GM12801 (cell line): ENCODE results near the gene CRK.

ENCODE experiments used
- TF ChIP-seq, protein P1 (sequence below): IDR thresholded peaks from one replicate; pipeline ENCODE4 v1.5.1; 2011; ENCODE audit warnings: control low read depth; ENCODE audit not compliant: insufficient read length; ENCODE audit errors: extremely low read depth

The CRK gene

DNA sequence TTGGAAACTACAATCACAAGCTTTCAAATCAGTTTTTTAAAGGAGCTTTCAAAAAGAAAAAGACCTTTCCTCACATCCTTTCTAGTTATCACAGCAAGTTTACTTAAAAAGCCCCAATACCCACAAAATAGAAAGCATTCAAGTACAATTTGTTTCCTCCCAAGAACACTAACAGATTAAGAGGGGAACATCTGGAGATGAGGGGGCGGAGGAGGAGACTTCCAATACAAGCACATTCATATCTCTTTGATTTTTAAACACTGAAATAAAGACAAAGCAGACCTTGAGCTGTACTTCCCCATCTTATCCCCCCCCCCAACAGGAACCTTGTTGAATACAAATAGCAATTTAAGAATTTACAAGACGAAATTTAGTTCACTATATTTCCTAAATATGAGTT, 58.0 kb downstream of the CRK start:
- TF ChIP-seq, protein P1, sequence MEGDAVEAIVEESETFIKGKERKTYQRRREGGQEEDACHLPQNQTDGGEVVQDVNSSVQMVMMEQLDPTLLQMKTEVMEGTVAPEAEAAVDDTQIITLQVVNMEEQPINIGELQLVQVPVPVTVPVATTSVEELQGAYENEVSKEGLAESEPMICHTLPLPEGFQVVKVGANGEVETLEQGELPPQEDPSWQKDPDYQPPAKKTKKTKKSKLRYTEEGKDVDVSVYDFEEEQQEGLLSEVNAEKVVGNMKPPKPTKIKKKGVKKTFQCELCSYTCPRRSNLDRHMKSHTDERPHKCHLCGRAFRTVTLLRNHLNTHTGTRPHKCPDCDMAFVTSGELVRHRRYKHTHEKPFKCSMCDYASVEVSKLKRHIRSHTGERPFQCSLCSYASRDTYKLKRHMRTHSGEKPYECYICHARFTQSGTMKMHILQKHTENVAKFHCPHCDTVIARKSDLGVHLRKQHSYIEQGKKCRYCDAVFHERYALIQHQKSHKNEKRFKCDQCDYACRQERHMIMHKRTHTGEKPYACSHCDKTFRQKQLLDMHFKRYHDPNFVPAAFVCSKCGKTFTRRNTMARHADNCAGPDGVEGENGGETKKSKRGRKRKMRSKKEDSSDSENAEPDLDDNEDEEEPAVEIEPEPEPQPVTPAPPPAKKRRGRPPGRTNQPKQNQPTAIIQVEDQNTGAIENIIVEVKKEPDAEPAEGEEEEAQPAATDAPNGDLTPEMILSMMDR: no peak

DNA sequence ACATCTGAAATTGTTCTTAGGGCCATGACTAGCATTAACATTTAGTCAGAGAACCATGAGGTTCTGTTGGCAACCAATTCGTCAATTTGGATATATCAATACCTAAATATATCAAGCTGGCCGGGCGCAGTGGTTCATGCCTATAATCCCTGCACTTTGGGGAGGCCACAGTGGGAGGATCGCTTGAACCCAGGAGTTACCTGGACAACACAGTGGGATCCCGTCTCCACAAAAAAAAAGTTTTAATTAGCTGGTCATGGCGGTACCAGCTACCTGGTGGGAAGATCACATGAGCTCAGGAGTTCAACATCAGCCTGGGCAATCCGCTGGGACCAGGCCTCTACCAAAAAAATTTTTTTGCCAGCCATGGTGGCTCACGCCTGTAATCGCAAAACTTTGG, 64.5 kb downstream of the CRK start:
- TF ChIP-seq, protein P1: no peak

DNA sequence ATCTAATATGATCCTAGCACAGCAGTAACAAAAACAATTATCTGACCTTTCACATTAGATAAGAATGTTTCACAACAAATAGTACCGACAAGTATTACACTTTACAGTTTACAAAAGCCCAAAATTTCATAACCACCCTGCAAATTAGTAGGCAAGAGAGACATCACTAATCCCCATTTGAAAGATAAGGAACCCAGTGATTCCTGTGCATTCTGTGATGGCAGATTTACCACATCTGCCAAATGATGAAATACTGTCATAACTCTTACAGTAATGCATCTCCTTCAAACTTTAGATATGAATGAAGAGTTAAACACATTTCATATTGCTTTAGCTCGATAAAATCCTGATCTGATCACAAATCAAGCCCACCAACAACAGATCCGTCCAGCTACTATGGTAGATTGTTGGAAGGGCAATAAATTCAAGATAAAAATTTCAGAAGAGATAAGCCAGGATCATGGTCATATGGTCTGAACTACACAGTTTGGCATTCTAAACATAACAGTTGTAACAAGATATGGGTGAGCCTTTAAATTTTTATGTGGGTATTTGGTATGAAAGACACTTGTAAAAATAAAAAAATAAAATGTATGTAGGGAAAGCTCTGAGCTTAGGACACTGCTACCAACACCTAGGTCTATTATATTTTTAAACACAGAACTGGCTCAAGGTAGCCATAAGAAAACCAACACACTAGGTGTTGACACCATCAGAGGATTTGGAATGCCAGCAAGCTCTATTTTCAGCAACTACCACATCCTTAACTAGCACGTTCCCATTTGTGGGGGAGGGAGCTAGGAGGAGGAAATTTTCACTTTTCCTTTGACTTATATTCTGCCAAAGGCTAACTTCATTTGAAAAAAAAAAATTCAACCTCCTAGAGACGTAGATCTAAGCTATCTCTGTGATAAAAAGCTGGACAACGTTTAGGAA, 65.3 kb downstream of the CRK start:
- TF ChIP-seq, protein P1: no peak

DNA sequence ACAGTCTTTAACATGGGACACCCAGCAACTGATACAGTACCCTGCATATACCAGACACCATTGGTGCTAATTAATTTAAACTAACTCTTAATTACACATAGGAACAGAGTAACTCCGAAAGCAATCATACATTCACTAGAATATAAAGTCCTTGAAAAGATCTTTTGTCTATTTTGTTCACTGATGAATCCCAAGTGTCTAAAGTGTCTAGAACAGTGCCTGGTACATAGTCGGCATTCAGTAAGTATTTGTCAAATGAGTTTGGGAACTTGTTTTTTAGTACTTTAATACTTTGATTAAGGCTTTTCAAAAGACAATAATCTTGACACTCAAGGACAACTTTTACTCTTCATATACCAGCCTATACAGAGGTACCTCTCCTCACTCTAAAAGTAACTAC, 69.8 kb downstream of the CRK start:
- TF ChIP-seq, protein P1: no peak

DNA sequence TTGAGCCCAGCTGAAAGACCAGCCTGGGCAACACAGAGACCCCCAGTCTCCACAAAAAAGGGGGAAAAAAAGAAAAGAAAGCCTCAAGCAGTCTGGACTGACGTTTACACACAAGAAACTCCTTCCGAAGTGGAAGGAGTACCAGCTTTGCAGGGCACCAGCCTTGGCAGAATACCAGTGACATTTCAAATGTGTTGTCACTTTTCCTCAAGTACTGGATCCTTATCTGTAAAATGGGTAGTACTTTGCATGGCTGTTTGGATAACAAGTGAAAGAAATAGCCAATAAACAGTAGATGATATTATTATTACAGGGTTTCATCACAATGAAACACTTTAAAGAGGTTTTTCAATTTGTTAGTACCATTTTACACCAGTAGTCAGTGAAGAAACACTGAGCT, 70.2 kb downstream of the CRK start:
- TF ChIP-seq, protein P1: no peak

DNA sequence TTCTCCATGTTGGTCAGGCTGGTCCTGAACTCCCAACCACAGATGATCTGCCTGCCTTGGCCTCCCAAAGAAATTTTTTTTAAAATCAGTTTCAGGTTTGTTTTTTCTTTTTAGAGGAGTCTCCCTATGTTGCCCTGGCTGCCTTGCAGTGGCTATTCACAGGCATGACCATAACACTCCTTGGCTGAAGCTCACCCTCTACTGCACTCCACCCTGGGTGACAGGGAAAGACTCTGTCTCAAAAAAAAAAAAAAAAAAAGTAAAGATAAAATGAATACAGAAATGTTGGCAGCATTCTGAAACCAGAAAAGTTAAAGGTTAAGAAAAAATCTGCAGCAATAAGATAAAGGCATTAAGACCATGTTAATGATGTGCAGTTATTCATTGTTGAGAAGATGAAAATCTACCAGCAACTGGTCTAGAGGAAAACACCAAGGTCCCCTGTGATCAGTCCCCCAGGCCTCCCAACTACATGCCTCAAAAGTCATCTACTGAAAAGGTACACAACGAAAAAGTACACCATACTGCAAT, 71.1 kb downstream of the CRK start:
- TF ChIP-seq, protein P1: no peak

DNA sequence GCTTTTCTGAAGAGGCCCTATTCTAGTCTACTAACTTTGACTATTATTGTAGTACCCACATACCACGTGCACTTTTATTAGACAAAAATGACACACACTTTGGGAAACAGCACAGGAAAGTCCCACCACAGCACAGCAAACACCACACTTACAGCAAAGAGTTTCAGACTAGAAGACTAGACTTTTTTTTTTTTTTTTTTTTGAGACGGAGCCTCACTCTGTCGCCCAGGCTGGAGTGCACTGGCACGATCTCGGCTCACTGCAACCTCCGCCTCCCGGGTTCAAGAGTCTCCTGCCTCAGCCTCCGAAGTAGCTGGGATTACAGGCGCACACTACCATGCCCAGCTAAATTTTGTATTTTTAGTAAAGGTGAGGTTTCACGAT, 76.1 kb downstream of the CRK start:
- TF ChIP-seq, protein P1: no peak
